A549 (cell line): Measurements from ENCODE around the gene ZNF804A. TPM values are rescaled to one million over a fixed set of nuclear protein-coding genes. Genes with fewer than 3 reads are reported as not detected.

Experiments used
- ATAC-seq, 2 experiments: fragments of 200-7000 bp in 1 of 2; fragments of >200 bp in 1 of 2; cut with Nextera tagmentation in 1 of 2; cut with Tn5 transposase in 1 of 2; 3 replicates each; pipeline versions ENCODE4 v1.8.0 to v1.9.1; 2018 to 2020; ENCODE audit warnings: mild to moderate bottlenecking in 1 of 2, moderate library complexity in 1 of 2
- CTCF ChIA-PET: fragments of 300-600 bp; sonication (Branson Sonifier 250); formaldehyde crosslinking; extraction: SDS; loops from one replicate; lab custom pipeline; 2021; ENCODE audit warnings: antibody characterized with exemption, inconsistent platforms; lab: Yijun Ruan, JAX
- POLR2A ChIA-PET: fragments of 350-600 bp; formaldehyde crosslinking; extraction: SDS; loops from one replicate; lab custom pipeline; 2021; ENCODE audit warnings: antibody characterized with exemption, inconsistent platforms; lab: Yijun Ruan, JAX
- DNase-seq, 2 experiments: peaks; one replicate each; pipeline versions ENCODE4 v3.0.0 to v3.0.0-alpha.2; 2011 to 2016; ENCODE audit warnings: low read depth in 1 of 2, low spot score in 1 of 2
- FAIRE-seq: peaks from 2 replicates; lab custom pipeline; 2011; peaks lifted over from hg19 to GRCh38; lab: Jason Lieb, UNC
- H3K27ac ChIP-seq, 2 experiments: fragments of >200 bp; sonication (Bioruptor Twin); formaldehyde crosslinking; 3 replicates each; pipeline ENCODE4 v1.5.1; 2016 to 2017
- H3K4me1 ChIP-seq: fragments of >200 bp; sonication (Bioruptor Twin); formaldehyde crosslinking; 3 replicates; pipeline ENCODE4 v1.6.1; 2016
- H3K4me2 ChIP-seq: fragments of >200 bp; sonication (Bioruptor Twin); formaldehyde crosslinking; 3 replicates; pipeline ENCODE4 v1.6.1; 2016
- H3K4me3 ChIP-seq: fragments of >200 bp; sonication (Bioruptor Twin); formaldehyde crosslinking; 3 replicates; pipeline ENCODE4 v1.5.1; 2016
- H3K9me3 ChIP-seq: fragments of >200 bp; sonication (Bioruptor Twin); formaldehyde crosslinking; 3 replicates; pipeline ENCODE4 v1.6.1; 2016
- CBX8 ChIP-seq: fragments of 200-600 bp; sonication (generic); IDR thresholded peaks from 2 replicates; pipeline ENCODE4 v1.6.1; 2016
- CHD2 ChIP-seq: fragments of 150-350 bp; IDR thresholded peaks from 2 replicates; pipeline ENCODE4 v1.6.1; 2014; ENCODE audit warnings: low read length; ENCODE audit not compliant: partially characterized antibody
- EP300 ChIP-seq, 2 experiments: fragments of >200 bp; sonication (Bioruptor Twin); formaldehyde crosslinking; IDR thresholded peaks; 2 replicates in 1 of 2; 3 replicates in 1 of 2; pipeline ENCODE4 v1.6.1; 2016 to 2017
- FOSB ChIP-seq: fragments of 250-450 bp; sonication (Bioruptor Pico); IDR thresholded peaks from 2 replicates; pipeline ENCODE4 v1.5.0; 2020; ENCODE audit warnings: mild to moderate bottlenecking, moderate library complexity
- FOSL2 ChIP-seq, 2 experiments: fragments of 450-650 bp in 1 of 2; fragments of >200 bp in 1 of 2; sonication (Bioruptor Twin) in 1 of 2; formaldehyde crosslinking; IDR thresholded peaks; 2 replicates each; pipeline versions ENCODE4 v1.5.0 to v1.6.1; 2016 to 2020; ENCODE audit warnings: mild to moderate bottlenecking in 1 of 2, moderate library complexity in 1 of 2
- GATA3 ChIP-seq: IDR thresholded peaks from 2 replicates; pipeline ENCODE4 v1.6.1; 2012; ENCODE audit warnings: borderline replicate concordance
- HDAC2 ChIP-seq: fragments of 200-600 bp; sonication (generic); IDR thresholded peaks from 2 replicates; pipeline ENCODE4 v1.6.1; 2016
- HEYL ChIP-seq: fragments of 250-450 bp; sonication (Bioruptor Pico); IDR thresholded peaks from 2 replicates; pipeline ENCODE4 v1.8.0; 2021; ENCODE audit warnings: mild to moderate bottlenecking, moderate library complexity
- HOXA7 ChIP-seq: fragments of 250-450 bp; sonication (Bioruptor Pico); IDR thresholded peaks from 2 replicates; pipeline ENCODE4 v1.5.0; 2020; ENCODE audit warnings: mild to moderate bottlenecking, moderate library complexity
- HOXB13 ChIP-seq: fragments of 250-450 bp; sonication (Bioruptor Pico); IDR thresholded peaks from 2 replicates; pipeline ENCODE4 v1.5.0; 2020; ENCODE audit warnings: low read depth, mild to moderate bottlenecking, moderate library complexity
- JUN ChIP-seq, 2 experiments: fragments of >200 bp; sonication (Bioruptor Twin); formaldehyde crosslinking; IDR thresholded peaks; 2 replicates in 1 of 2; 3 replicates in 1 of 2; pipeline ENCODE4 v1.6.1; 2016 to 2017
- KDM1A ChIP-seq: fragments of 200-600 bp; sonication (generic); IDR thresholded peaks from 2 replicates; pipeline ENCODE4 v1.6.1; 2016; ENCODE audit warnings: low read depth, mild to moderate bottlenecking
- KDM5A ChIP-seq: fragments of 200-600 bp; sonication (generic); IDR thresholded peaks from 2 replicates; pipeline ENCODE4 v1.6.1; 2016; ENCODE audit warnings: antibody characterized with exemption, mild to moderate bottlenecking
- MYC ChIP-seq: IDR thresholded peaks from 2 replicates; pipeline ENCODE4 v1.6.1; 2012; ENCODE audit warnings: mild to moderate bottlenecking, inconsistent platforms, low read length, improper control_type of control experiment, borderline replicate concordance
- PHF8 ChIP-seq: fragments of 200-600 bp; sonication (generic); IDR thresholded peaks from 2 replicates; pipeline ENCODE4 v1.6.1; 2016; ENCODE audit warnings: low read depth, mild to moderate bottlenecking, antibody characterized with exemption, moderate library complexity, borderline replicate concordance
- RCOR1 ChIP-seq: fragments of 150-350 bp; IDR thresholded peaks from 2 replicates; pipeline ENCODE4 v1.6.1; 2014; ENCODE audit warnings: antibody characterized with exemption, low read length, low read depth
- RFX5 ChIP-seq: fragments of 450-650 bp; IDR thresholded peaks from 2 replicates; pipeline ENCODE4 v1.7.1; 2014; ENCODE audit warnings: antibody characterized with exemption, mild to moderate bottlenecking, moderate library complexity
- TFCP2L1 ChIP-seq: fragments of 250-450 bp; sonication (Bioruptor Pico); IDR thresholded peaks from 2 replicates; pipeline ENCODE4 v1.5.0; 2021; ENCODE audit warnings: mild to moderate bottlenecking
- ZNF302 ChIP-seq: fragments of 250-450 bp; sonication (Bioruptor Pico); IDR thresholded peaks from 2 replicates; pipeline ENCODE4 v1.9.0; 2021; ENCODE audit warnings: inconsistent platforms, mild to moderate bottlenecking, moderate library complexity
- WGBS: methylation state at CpG from one replicate; pipeline ENCODE4 v1.1.6; 2017; ENCODE audit errors: missing lambda C conversion rate; 5-methylcytosine and 5-hydroxymethylcytosine counted together
- polyA plus RNA-seq, 4 experiments: library from polyadenylated mRNA; depleted of rRNA in 3 of 4; stranded (reverse); fragments of >200 nt; fragmentation: RNase III in 1 of 4; extraction: RNeasy Plus Mini Kit Qiagen cat#74134 plus additional on column Dnase treatment in 1 of 4; gene quantifications; 2 replicates in 3 of 4; 3 replicates in 1 of 4; pipeline ENCODE4 v1.2.3, GENCODE V29; 2011 to 2017
- TF ChIP-seq, protein P1 (sequence below): fragments of 250-450 bp; sonication (Bioruptor Pico); IDR thresholded peaks from 2 replicates; pipeline ENCODE4 v1.5.0; 2020; ENCODE audit warnings: low read depth, mild to moderate bottlenecking, moderate library complexity
- TF ChIP-seq, protein P2 (sequence below): fragments of >200 bp; sonication (Bioruptor Twin); formaldehyde crosslinking; IDR thresholded peaks from 2 replicates; pipeline ENCODE4 v1.6.1; 2016
- TF ChIP-seq, protein P3 (sequence below): fragments of 200-600 bp; sonication (generic); IDR thresholded peaks from 2 replicates; pipeline ENCODE4 v1.6.1; 2016; ENCODE audit warnings: antibody characterized with exemption, mild to moderate bottlenecking, moderate library complexity

The ZNF804A gene
- polyA plus RNA-seq, 2 of the 4 experiments (the other 2 are of a cell fraction) = not detected

DNA sequence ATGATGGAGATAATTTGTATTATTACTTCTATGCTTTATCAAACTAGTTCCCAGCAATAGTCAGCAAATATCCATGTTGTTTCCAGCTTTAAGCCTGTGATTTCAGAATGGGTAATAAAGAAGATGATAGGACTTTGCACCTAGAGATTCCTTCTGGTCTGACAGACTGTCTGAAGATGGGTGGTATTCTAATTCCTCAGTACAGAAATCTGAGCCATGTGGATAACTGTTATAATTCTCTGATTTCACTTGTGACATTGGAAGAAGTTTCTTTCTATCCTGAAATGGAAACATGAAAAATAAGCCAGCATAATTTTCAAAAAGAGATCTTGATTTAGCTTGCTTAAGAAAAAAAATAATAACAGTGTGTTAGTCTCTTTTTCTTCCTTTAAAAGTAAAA, 130.1 kb downstream of the ZNF804A start:
- Histone ChIP-seq H3K4me2 (no peak overlapping the region), H3K27ac (no peak overlapping the region), H3K4me3 (no peak overlapping the region), H3K9me3 (no peaks in the 10 kb centered on the region), H3K4me1 (no peaks in the 10 kb centered on the region)
- DNase-seq (no peak), ATAC-seq (no peak), FAIRE-seq (no peak)
- TF ChIP-seq HOXA7 (no peak), GATA3 (no peak), HEYL (CRISPR knock-in tag) (no peak), KDM5A (no peak)
- ChIA-PET CTCF (no interaction called here), POLR2A (no interaction called here)

DNA sequence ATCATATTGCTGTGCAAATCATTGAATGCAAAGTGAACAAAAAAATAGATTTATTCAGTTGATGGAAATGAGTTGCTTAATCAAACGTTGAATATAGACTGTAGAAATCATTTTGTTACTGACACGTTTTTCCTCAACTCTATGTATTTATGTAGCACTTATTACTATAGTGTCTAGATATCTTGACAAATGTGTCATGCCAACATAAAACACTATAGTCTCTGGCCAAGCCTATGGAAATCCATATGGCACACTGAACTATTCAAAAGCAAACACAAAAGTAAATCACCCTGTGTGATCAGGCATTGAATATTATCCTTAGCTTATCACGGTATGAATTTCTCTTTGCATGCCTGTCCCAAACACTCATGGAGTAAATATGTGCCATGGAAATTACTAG, 131.3 kb downstream of the ZNF804A start:
- TF ChIP-seq FOSB = no peak
- TF ChIP-seq, protein P1, sequence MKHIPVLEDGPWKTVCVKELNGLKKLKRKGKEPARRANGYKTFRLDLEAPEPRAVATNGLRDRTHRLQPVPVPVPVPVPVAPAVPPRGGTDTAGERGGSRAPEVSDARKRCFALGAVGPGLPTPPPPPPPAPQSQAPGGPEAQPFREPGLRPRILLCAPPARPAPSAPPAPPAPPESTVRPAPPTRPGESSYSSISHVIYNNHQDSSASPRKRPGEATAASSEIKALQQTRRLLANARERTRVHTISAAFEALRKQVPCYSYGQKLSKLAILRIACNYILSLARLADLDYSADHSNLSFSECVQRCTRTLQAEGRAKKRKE (CRISPR knock-in tag) = no peak
- no peak for TF ChIP-seq PHF8
- TF ChIP-seq, protein P2, sequence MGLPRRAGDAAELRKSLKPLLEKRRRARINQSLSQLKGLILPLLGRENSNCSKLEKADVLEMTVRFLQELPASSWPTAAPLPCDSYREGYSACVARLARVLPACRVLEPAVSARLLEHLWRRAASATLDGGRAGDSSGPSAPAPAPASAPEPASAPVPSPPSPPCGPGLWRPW = no peak
- no peak for TF ChIP-seq CHD2
- no peak for TF ChIP-seq HDAC2
- no peak for TF ChIP-seq HEYL (CRISPR knock-in tag)
- TF ChIP-seq JUN (IDR thresholded peaks at IDR 0.05) = no peak
- no peak for TF ChIP-seq HOXB13 (CRISPR knock-in tag)
- no peak for TF ChIP-seq RCOR1
- TF ChIP-seq, protein P3, sequence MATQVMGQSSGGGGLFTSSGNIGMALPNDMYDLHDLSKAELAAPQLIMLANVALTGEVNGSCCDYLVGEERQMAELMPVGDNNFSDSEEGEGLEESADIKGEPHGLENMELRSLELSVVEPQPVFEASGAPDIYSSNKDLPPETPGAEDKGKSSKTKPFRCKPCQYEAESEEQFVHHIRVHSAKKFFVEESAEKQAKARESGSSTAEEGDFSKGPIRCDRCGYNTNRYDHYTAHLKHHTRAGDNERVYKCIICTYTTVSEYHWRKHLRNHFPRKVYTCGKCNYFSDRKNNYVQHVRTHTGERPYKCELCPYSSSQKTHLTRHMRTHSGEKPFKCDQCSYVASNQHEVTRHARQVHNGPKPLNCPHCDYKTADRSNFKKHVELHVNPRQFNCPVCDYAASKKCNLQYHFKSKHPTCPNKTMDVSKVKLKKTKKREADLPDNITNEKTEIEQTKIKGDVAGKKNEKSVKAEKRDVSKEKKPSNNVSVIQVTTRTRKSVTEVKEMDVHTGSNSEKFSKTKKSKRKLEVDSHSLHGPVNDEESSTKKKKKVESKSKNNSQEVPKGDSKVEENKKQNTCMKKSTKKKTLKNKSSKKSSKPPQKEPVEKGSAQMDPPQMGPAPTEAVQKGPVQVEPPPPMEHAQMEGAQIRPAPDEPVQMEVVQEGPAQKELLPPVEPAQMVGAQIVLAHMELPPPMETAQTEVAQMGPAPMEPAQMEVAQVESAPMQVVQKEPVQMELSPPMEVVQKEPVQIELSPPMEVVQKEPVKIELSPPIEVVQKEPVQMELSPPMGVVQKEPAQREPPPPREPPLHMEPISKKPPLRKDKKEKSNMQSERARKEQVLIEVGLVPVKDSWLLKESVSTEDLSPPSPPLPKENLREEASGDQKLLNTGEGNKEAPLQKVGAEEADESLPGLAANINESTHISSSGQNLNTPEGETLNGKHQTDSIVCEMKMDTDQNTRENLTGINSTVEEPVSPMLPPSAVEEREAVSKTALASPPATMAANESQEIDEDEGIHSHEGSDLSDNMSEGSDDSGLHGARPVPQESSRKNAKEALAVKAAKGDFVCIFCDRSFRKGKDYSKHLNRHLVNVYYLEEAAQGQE = no peak
- no peak for TF ChIP-seq FOSL2 (IDR thresholded peaks at IDR 0.05)
- TF ChIP-seq FOSL2 (CRISPR knock-in tag; IDR thresholded peaks at IDR 0.05) = no peak
- TF ChIP-seq CBX8 = no peak
- no peak for TF ChIP-seq GATA3
- no peak for TF ChIP-seq KDM1A
- TF ChIP-seq ZNF302 (CRISPR knock-in tag) = no peak
- TF ChIP-seq KDM5A = no peak
- no peak for TF ChIP-seq TFCP2L1 (CRISPR knock-in tag)
- no peak overlapping the region for H3K4me2 ChIP-seq
- no peak overlapping the region for H3K4me3 ChIP-seq
- ChIA-PET CTCF (no interaction called here), POLR2A (no interaction called here)
- no peak overlapping the region for H3K27ac ChIP-seq
- 10% methylated on average over 3 of the region's 3 CpGs for WGBS
- no peaks in the 10 kb centered on the region for H3K4me1 ChIP-seq
- ATAC-seq (no peak), DNase-seq (no peak), FAIRE-seq (no peak)
- no peaks in the 10 kb centered on the region for H3K9me3 ChIP-seq

DNA sequence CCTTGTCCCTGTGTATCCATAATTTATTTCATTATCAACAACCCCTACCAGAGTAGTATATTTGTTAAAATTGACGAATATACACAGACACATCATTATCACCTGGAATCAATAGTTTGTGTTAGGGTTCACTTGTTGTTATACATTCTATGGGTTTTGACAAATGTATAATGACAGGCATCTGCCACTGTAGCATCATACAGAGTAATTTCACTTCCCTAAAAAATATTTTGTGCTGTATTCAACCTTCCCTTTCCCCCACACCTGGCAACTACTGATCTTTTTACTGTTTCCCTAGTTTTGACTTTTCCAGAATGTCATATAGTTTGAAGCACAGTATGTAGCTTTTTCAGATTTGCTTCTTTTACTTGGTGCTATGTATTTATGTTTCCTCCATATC, 132.0 kb downstream of the ZNF804A start:
- no peak for FAIRE-seq
- Histone ChIP-seq H3K27ac (no peak overlapping the region), H3K4me2 (no peak overlapping the region), H3K4me1 (no peaks in the 10 kb centered on the region), H3K4me3 (no peak overlapping the region), H3K9me3 (no peaks in the 10 kb centered on the region)
- WGBS = 51% methylated on average over 1 of the region's 1 CpG
- TF ChIP-seq RFX5 (no peak), MYC (no peak), HOXB13 (CRISPR knock-in tag) (no peak), EP300 (IDR thresholded peaks at IDR 0.05) (no peak)
- POLR2A ChIA-PET = no interaction called here
- no peak for ATAC-seq
- CTCF ChIA-PET = interaction anchor here (0.6 kb wide), 1 partner anchor 31 kb away, joined by 3 read pairs; no protein-coding TSS in a partner anchor
- no peak for DNase-seq
